Epithelial cell of proximal tubule (primary cell): Measurements from ENCODE around the gene ZBTB18. TPM values are rescaled to one million over a fixed set of nuclear protein-coding genes. Genes with fewer than 3 reads are reported as not detected.
"Not testable (repeated sequence)": the region's sequence is repeated elsewhere in the genome, so short reads cannot be mapped to it uniquely, and the experiment has no call there.

Experiments used
- DNase-seq: peaks from one replicate; pipeline ENCODE4 v3.0.0-alpha.2; 2011; ENCODE audit warnings: low read depth
- H3K4me3 ChIP-seq: 2 replicates; pipeline ENCODE4 v1.5.1; 2011; ENCODE audit warnings: low read depth, mild to moderate bottlenecking, low read length
- total RNA-seq: library from RNA; depleted of rRNA; stranded (reverse); fragments of >200 nt; gene quantifications from 2 replicates; pipeline ENCODE4 v1.2.3, GENCODE V29; 2015
- TF ChIP-seq, protein P1 (sequence below): conservative IDR thresholded peaks from 2 replicates; pipeline ENCODE4 v1.5.1; 2012; ENCODE audit warnings: low read depth, mild to moderate bottlenecking, low read length

Gene ZBTB18
- total RNA-seq, 1 donor from 2014 or later = 7.9 TPM

DNA sequence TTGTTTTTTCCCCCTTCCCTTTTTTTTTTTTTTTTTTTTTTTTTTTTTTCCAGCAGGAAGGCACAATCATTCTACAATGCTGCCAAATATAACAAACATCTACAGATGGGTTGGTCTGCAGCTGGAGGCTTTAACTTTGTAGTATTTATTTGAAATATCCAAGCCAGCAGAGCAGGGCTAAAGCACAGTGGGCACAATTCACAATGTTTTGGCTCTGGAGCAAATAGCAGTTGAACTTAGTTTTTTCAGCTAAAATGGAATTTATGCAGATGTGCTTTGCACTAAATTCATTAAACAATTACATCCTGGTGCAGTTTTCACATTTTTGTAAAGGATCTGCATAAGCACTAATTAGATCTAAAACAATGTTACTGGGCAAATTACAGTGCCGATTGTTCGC lies 39.8 kb upstream of the ZBTB18 start:
- H3K4me3 ChIP-seq = no peak overlapping the region
- TF ChIP-seq, protein P1, sequence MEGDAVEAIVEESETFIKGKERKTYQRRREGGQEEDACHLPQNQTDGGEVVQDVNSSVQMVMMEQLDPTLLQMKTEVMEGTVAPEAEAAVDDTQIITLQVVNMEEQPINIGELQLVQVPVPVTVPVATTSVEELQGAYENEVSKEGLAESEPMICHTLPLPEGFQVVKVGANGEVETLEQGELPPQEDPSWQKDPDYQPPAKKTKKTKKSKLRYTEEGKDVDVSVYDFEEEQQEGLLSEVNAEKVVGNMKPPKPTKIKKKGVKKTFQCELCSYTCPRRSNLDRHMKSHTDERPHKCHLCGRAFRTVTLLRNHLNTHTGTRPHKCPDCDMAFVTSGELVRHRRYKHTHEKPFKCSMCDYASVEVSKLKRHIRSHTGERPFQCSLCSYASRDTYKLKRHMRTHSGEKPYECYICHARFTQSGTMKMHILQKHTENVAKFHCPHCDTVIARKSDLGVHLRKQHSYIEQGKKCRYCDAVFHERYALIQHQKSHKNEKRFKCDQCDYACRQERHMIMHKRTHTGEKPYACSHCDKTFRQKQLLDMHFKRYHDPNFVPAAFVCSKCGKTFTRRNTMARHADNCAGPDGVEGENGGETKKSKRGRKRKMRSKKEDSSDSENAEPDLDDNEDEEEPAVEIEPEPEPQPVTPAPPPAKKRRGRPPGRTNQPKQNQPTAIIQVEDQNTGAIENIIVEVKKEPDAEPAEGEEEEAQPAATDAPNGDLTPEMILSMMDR = no peak
- no peak for DNase-seq

DNA sequence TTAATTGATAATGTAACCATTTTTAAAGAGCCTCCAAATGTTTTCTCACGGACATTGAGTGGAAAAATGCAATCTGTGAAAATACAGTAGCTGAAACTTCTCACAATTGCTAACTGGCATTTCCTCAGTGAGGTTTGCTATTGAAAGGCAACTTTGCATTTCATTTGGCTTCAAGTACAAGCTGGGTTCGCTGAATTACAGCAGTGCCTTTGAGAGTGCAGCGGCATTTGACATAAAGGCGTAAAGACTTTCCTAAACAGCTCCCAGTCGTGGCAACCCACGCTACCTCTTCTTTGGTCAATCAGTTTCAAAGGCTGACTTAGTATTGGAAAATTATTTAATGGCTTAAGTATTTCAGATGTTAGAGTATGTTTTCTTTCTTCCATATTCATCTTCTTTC lies 39.3 kb upstream of the ZBTB18 start:
- no peak for DNase-seq
- TF ChIP-seq, protein P1 = no peak
- H3K4me3 ChIP-seq = no peak overlapping the region

GRCh38 chr1:244012202-244012601 lies 38.9 kb upstream of the ZBTB18 start:
- peak overlapping the region; percentile 4 for H3K4me3 ChIP-seq
- TF ChIP-seq, protein P1 = no peak
- peak; percentile 12 for DNase-seq

DNA sequence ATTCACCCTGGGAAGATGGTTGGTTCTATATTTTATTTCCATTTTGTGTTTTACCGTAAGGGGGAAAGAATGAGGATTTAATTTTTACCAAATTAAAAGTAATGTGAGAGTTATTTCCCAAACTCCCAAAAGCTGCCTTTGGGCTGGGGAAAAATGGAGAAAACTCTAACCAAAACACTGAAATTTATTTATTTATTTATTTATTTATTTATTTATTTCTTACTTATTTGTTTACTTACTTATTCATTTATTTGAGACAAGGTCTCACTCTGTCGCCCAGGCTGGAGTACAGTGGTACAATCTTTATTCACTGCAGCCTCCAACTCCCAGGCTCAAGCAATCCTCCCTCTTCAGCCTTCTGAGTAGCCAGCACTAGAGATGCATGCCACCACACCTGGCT lies 38.0 kb upstream of the ZBTB18 start:
- DNase-seq = no peak
- TF ChIP-seq, protein P1 = no peak
- H3K4me3 ChIP-seq = no peak overlapping the region

GRCh38 chr1:244014862-244015261 lies 36.2 kb upstream of the ZBTB18 start:
- not testable (repeated sequence) for H3K4me3 ChIP-seq, DNase-seq

GRCh38 chr1:244019982-244020485 lies 31.0 kb upstream of the ZBTB18 start:
- H3K4me3 ChIP-seq = no peak overlapping the region
- no peak for DNase-seq
- TF ChIP-seq, protein P1 = no peak

DNA sequence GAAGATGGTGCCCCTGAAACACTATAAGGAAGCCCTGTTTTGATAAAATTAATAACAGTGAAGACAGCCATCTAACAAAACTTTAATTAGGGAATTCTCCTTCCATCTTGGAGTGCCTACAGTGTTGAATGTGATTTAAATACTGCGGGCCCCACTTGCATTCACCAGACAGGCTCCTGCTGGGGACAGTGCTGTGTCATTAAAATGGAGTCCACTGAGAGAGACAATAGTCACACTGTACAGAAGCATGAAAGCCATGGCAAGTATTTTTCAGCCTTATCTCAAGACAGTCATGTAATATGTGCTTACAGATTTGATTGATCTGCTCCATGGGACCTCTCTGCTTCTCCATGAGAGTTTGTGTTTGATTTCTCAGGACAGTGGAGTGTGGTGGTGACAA lies 29.7 kb upstream of the ZBTB18 start:
- TF ChIP-seq, protein P1 = no peak
- no peak for DNase-seq
- no peak overlapping the region for H3K4me3 ChIP-seq
